ENCODE data around the gene AKR1C2. TPM values are rescaled to one million over a fixed set of nuclear protein-coding genes. Genes with fewer than 3 reads are reported as not detected.

AKR1C2 gene
- total and polyA plus RNA-seq, 7 donors: 38.7 to 2,054 (median 161) TPM

DNA sequence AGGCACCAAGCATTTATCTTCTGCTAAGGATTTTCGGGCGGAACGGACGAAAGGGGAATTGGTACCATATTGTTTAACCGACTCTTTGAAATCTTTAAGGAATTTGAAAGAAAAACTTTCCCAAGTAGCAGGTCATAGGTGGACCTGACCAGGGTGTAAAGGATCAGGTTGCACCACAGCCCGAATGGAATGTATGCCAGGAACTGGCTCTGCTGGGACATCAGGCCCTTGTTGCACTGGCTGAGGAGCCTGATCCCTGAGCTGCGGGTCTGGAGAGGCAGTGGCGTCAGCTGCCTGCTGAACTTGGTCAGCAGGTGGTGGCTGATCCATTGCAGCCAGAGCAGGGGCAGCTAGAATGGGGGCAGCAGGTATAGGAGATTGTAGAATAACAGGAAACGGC is 41.4 kb upstream of the AKR1C2 start:
- intact Hi-C loops (cut with DNase I): no loop called here
- TF ChIP-seq, protein P1, sequence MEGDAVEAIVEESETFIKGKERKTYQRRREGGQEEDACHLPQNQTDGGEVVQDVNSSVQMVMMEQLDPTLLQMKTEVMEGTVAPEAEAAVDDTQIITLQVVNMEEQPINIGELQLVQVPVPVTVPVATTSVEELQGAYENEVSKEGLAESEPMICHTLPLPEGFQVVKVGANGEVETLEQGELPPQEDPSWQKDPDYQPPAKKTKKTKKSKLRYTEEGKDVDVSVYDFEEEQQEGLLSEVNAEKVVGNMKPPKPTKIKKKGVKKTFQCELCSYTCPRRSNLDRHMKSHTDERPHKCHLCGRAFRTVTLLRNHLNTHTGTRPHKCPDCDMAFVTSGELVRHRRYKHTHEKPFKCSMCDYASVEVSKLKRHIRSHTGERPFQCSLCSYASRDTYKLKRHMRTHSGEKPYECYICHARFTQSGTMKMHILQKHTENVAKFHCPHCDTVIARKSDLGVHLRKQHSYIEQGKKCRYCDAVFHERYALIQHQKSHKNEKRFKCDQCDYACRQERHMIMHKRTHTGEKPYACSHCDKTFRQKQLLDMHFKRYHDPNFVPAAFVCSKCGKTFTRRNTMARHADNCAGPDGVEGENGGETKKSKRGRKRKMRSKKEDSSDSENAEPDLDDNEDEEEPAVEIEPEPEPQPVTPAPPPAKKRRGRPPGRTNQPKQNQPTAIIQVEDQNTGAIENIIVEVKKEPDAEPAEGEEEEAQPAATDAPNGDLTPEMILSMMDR (IDR thresholded peaks at IDR 0.05): no peak
- WGBS, 3 donors: 87 to 92% (median 88%) methylated on average over 9 of the region's 9 CpGs
- no peaks in the 10 kb centered on the region for H3K4me1 ChIP-seq
- ATAC-seq: no peak
- H3K4me3 ChIP-seq: no peak overlapping the region
- no peak overlapping the region for H3K27ac ChIP-seq
- no peaks in the 10 kb centered on the region for H3K9me3 ChIP-seq
- no peaks in the 10 kb centered on the region for H3K27me3 ChIP-seq (ENCODE audit: insufficient read depth in 3 of 3, low read length in 2 of 3)
- no peak for DNase-seq
- H3K36me3 ChIP-seq (ENCODE audit: insufficient read depth in 1 of 2, low read depth in 1 of 2): no peaks in the 10 kb centered on the region

DNA sequence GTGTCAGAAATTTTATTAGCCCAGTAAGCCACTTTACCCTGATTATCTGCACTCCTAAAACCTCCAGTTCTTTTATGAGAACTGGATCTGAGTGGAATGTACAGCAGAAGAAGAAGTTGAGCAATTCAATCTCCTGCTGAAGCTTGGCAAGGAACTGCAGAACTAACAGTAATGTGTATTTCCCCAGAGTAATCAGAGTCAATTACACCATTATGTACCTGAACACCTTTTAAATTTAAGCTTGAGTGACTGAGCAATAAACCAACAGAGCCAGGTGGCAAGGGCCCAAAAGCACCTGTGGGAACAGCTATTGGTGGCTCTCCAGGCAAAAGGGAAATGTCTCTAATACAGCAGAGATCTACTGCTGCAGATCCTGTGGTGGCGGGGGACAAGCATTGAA is 40.1 kb upstream of the AKR1C2 start:
- TF ChIP-seq, protein P1 (IDR thresholded peaks at IDR 0.05): no peak
- Histone ChIP-seq H3K36me3 (ENCODE audit: insufficient read depth in 1 of 2, low read depth in 1 of 2) (no peaks in the 10 kb centered on the region), H3K27ac (no peak overlapping the region), H3K4me3 (no peak overlapping the region), H3K4me1 (no peaks in the 10 kb centered on the region), H3K27me3 (ENCODE audit: insufficient read depth in 3 of 3, low read length in 2 of 3) (no peaks in the 10 kb centered on the region), H3K9me3 (no peaks in the 10 kb centered on the region)
- intact Hi-C loops (cut with DNase I): no loop called here
- no peak for DNase-seq
- peak in 1 of 4 donors; percentile 54 for ATAC-seq
- WGBS, 3 donors: 93 to 100% (median 94%) methylated on average over 1 of the region's 1 CpG

DNA sequence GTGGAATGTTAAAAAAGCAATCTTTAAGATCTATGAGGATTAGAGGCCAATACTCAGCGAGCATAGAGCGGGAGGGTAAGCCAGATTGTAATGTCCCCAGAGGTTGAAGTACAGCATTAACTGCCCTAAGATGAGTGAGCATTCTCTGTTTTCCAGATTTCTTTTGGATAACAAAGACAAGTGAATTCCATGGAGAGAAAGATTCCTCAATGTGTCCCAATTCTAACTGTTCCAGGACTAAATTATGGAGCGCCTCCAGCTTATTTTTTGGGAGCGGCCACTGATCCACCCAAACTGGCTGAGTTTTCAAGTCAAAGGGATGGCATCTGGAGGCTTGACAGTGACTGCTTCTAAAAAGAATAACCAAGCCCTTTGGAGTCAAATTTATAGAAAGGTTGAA is 39.3 kb upstream of the AKR1C2 start:
- 53 to 74% (median 57%) methylated on average over 4 of the region's 4 CpGs for WGBS, 3 donors
- no peak for DNase-seq
- H3K27ac ChIP-seq: no peak overlapping the region
- intact Hi-C loops (cut with DNase I): no loop called here
- H3K27me3 ChIP-seq (ENCODE audit: insufficient read depth in 3 of 3, low read length in 2 of 3): no peaks in the 10 kb centered on the region
- ATAC-seq: peak in 1 of 4 donors; percentile 54
- TF ChIP-seq, protein P1 (IDR thresholded peaks at IDR 0.05): no peak
- H3K4me3 ChIP-seq: no peak overlapping the region
- H3K9me3 ChIP-seq: no peaks in the 10 kb centered on the region
- H3K36me3 ChIP-seq (ENCODE audit: insufficient read depth in 1 of 2, low read depth in 1 of 2): no peaks in the 10 kb centered on the region
- H3K4me1 ChIP-seq: no peaks in the 10 kb centered on the region

DNA sequence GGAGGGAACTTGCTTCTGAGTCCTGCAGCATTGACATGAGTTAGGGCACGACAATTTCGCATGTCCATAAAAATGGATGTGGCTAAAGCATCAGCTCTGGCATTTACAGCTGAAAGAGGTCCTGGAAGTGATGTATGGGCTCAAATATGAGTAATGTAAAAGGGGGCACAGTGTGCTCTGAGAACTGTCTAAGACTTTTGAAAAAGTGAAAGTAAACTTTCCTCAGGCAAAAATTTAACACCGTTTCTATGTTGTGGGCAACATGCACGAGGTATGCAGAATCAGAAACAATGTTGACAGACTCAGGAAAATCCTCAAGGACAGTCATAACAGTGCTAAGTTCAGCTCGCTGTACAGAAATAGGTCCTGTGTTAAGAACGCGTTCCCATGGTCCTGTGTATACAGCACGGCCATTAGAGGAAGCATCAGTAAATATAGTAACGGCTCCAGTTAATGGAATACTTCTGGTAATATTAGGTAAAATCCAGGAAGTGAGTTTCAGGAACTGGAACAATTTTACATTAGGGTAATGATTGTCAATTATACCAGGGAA is 37.9 kb upstream of the AKR1C2 start:
- Histone ChIP-seq H3K4me3 (peak overlapping the region; percentile 28), H3K27ac (no peak overlapping the region), H3K27me3 (ENCODE audit: insufficient read depth in 3 of 3, low read length in 2 of 3) (no peaks in the 10 kb centered on the region), H3K36me3 (ENCODE audit: insufficient read depth in 1 of 2, low read depth in 1 of 2) (no peaks in the 10 kb centered on the region), H3K4me1 (no peaks in the 10 kb centered on the region), H3K9me3 (no peaks in the 10 kb centered on the region)
- DNase-seq: no peak
- TF ChIP-seq, protein P1 (IDR thresholded peaks at IDR 0.05): no peak
- 65 to 68% (median 67%) methylated on average over 9 of the region's 9 CpGs for WGBS, 3 donors
- intact Hi-C loops (cut with DNase I): no loop called here
- ATAC-seq: no peak

Data from psoas muscle (tissue), 8 donors.